Sigmoid colon (tissue), 4 donors: ENCODE results near the gene LLGL1.

Experiments used
- POLR2A ChIP-seq, 2 donors: fragments of 450-650 bp; IDR thresholded peaks; one replicate each; pipeline ENCODE4 v1.6.1; 2016; ENCODE audit warnings: antibody characterized with exemption in 2 of 2, mild to moderate bottlenecking in 2 of 2, moderate library complexity in 2 of 2
- POLR2AphosphoS5 ChIP-seq, 4 donors: sonication (generic); formaldehyde crosslinking; IDR thresholded peaks; one replicate each; pipeline ENCODE4 v1.6.1; 2017; ENCODE audit warnings: antibody characterized with exemption in 4 of 4
- TF ChIP-seq, protein P1 (sequence below), 4 experiments: fragments of 450-650 bp in 3 of 4; fragments of 200-600 bp in 1 of 4; IDR thresholded peaks; one replicate each; pipeline ENCODE4 v1.5.1; 2016 to 2019; ENCODE audit warnings: antibody characterized with exemption in 4 of 4, mild to moderate bottlenecking in 3 of 4, moderate library complexity in 2 of 4

DNA sequence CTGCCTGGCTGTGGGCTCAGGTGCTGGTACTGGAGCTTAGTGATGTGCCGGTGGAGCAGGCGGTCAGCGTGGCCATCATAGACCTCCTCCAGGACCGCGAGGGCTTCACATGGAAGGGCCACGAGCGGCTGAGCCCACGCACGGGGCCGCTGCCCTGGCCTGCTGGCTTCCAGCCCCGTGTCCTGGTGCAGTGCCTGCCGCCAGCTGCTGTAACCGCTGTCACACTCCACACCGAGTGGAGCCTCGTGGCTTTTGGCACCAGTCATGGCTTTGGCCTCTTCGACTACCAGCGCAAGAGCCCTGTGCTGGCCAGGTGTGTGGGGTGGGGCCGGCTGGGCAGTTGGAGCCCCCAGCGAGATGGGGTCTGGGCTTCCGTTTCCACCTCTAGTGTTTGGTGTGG is 12.0 kb downstream of the LLGL1 start:
- TF ChIP-seq, protein P1, sequence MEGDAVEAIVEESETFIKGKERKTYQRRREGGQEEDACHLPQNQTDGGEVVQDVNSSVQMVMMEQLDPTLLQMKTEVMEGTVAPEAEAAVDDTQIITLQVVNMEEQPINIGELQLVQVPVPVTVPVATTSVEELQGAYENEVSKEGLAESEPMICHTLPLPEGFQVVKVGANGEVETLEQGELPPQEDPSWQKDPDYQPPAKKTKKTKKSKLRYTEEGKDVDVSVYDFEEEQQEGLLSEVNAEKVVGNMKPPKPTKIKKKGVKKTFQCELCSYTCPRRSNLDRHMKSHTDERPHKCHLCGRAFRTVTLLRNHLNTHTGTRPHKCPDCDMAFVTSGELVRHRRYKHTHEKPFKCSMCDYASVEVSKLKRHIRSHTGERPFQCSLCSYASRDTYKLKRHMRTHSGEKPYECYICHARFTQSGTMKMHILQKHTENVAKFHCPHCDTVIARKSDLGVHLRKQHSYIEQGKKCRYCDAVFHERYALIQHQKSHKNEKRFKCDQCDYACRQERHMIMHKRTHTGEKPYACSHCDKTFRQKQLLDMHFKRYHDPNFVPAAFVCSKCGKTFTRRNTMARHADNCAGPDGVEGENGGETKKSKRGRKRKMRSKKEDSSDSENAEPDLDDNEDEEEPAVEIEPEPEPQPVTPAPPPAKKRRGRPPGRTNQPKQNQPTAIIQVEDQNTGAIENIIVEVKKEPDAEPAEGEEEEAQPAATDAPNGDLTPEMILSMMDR (IDR thresholded peaks at IDR 0.05): no peak
- TF ChIP-seq POLR2A (IDR thresholded peaks at IDR 0.05): no peak
- no peak for TF ChIP-seq POLR2AphosphoS5 (IDR thresholded peaks at IDR 0.05)
